GM21619 (cell line): Measurements from ENCODE around the gene TTLL6.
"Not testable (repeated sequence)": the region's sequence is repeated elsewhere in the genome, so short reads cannot be mapped to it uniquely, and the experiment has no call there.

Experiments
- ATAC-seq: cut with Tn5 transposase; IDR thresholded peaks from one replicate; pipeline ENCODE4 v1.9.1; 2021; ENCODE audit not compliant: unreplicated experiment

The TTLL6 gene

DNA sequence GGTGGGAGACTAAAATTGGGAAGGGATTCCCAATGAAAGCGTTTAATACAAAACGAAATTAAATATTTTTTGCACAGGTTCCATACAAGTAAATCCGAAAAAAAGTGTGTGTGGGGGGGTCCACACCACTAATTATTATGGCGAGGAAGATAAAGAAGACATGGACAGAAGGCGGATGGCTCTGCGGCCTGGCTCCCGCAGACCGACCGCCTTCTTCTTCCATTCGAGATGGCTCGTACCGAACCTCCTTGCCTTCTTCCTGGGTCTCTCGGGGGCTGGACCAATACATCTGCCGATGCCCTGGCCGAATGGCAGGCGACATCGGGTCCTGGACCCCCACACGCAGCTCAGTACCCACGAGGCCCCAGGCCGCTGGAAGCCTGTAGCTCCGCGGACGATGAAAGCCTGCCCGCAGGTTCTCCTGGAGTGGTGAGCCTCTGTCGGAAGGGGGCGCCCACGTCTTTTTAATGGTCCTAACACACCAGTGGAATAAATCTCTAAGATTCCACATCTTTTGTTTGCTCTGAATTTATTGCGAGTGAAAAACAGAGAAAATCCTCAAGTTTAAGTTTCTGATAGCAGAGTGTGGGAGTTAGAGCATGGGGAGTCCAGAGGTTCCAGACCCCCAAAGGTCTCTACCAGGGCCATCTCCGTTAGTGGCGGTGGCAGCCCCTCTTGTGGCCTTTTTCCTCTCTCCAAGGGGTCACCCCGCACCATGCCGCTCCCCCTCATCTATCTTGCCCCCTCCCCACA, 92.6 kb downstream of the TTLL6 start:
- ATAC-seq, result no peak

DNA sequence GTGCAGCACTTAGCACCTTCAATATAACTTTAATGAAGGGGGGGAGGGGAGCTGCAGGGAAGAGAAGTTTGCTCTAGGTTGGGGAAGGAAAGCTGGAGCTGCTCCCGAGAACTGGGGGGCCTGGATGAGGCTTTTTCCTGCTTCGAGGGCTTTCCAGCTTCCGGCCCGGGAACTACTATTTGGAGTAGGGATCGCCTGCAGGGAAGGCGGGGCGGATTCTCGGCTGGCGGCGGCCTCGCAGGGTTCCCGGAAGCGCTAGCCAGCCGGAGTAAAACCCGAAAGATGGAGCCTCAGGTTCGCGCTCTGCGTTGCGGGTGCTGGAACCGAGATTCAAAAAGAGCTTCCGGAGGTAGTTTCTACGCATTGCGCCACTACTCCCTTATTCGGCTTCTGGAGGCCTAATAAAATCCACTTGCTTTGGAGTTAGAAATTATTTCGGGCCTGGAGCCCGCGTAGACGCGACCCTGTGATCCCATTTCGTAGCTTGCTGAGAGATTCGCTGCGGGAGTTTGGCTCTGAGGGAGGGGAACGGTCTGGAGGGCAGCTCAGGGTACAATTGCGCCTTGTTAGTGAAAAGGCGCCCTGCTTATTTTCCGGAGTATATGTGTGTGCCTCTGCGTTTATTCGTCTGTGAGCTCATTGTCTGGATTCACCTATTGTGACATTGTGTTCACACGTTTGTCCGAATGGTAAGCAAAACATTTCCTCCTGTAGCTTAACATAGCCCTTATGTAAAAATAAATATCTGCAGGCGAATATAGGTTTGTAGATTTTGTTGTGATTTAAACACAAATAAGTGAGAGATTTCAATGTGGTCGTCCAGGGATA, 93.4 kb downstream of the TTLL6 start:
- no peak for ATAC-seq

DNA sequence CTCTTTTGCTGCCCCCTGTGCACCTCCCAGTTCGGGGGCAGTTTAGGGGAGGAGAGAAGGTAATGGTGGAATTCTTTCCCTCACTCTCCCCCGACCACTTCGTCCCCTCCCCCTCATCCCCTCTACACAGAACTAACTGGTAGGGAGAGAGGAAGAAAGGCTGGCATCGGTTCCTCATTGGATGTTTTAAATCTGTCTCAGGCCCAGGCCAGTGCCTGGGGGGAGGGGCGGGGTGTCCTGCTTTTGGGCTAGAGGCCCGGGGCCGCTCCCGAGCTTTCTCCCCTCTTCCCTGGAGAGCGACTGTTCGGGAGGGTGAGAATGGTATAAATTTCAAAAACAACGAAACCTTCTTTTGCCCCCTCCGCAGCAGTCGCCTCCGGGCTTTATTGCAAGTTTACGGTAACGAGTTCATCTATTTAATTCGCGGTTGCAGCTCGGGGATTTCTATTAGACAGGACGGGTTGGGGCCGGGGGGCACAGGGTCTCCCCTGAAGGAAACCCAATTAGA, 94.1 kb downstream of the TTLL6 start, which contains the start of gene PRAC2:
Gene PRAC2, plus strand, starts transcription at position 271 of the 508 bp plus-strand sequence. CDS start 1,226 bp downstream, outside the sequence.
- no peak for ATAC-seq

DNA sequence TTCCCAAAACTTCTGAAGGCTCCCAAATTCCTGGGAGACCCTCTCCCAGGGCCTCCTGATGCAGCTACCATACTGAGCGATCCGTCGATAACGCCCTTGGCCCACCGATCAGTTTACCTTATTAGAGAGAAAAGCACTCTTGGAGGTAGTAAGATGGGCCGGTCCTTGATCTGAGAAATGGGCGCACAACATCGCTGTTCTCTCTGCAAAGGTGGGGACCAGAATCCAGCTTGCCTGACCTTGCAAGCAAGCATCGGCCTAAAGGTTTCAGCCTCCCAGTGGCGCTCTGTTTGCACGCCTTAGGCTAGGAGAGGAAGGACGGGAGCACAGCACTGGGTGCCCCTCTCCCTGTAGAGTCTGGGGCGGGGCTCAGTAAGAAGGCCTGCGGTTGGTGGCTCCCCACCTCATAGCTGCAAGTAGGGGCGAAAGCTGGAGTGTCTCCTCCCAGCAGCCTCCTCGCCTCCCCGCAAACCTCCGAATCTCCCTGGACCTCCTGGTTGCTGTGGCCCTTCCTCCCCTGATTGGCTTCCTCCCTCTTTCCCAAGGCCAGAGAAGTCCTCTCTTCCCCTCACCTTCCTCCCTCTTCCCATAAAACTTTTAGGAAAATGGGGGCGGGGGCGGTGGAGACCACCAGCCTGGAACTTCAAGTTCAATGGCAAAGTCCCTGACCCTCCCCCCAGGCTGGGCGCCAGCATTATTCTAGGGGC, 94.7 kb downstream of the TTLL6 start, which contains the start of gene PRAC1:
Gene PRAC1, minus strand, starts transcription at position 318 of the 707 bp plus-strand sequence. Its CDS starts 126 bp downstream, at position 192.
- no peak for ATAC-seq

DNA sequence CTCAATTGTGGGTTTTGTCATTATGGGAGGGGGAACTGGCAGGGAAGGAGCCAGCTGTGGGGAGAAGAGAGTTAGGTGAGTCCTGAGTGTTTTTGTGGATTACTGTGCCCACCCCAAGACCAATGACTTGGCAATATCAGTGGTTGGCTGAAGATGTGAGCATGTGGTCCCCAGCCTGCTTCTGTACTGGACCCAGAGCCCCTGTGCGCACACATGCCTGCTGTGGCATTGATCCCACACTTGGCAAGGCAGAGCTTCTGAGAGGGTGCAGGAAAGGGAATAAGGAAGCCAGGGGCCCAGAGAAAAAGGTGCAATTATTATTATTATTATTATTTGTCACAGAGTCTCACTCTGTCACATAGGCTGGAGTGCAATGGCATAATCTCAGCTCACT, 96.0 kb downstream of the TTLL6 start:
- ATAC-seq, result no peak

DNA sequence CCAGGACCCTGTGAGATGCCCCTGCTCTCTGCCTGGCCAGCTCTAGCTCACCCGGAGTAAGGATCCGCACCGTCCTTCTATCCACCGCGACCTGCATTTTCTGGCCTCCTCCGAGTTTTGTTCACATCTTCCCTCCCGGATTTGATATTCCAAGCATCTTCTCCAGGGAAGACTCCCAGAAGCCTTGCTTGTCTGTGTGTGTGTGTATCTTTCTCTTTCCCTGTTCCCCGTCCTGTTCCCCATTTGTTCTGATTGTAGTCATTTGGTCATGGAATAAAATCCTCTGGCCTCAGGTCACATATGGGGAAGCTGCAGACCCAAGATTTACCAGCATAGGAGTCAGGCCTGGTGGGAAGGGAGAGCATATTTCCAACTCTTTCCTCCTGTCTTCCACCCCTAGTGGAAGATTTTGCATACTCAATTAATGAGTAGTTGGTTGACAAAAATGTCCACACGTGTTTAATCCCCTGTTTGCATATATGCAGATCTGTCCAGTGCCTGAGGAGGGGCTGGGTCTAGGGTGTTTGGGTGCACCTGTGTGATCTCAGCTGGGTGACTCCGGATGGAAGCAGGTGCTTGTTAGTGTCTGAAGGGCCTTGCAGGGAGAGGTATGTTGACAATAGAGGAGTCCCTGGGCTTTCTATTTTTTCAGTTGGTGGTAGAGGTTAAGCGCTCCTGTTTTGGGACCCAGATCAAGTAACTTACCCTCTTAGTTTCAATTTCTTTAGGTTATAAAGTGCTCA, 96.6 kb downstream of the TTLL6 start:
- no peak for ATAC-seq

DNA sequence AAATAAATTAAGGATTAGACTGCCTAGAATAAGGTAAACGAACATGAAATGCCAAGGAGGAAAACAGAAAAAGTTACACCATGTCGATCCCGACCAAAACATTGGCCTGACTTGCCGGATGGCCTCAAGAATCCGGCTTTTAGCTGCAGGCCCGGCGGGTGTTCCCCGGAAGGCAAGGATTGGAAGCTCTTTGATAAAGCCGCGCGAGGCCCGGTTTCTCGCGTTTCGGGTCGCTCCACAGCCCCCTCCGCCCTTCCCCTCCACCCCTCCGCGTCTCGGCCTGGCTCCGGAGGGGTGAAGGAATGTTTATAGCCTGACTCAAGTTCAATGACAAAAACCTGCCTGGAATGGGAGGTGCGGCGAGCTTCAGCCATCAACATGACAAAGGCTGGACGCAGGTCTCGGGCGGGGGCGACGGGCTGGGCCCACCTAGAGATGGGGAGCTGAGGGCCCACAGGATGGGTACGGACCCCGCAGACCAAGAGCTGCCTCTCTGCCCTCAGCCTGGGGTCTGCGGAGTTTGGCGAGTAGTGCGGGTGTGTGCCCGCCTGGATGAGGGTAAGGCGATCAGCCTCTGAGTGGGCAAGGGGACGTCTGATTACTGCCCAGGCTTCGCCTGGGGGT, 97.3 kb downstream of the TTLL6 start:
- ATAC-seq, result no peak

DNA sequence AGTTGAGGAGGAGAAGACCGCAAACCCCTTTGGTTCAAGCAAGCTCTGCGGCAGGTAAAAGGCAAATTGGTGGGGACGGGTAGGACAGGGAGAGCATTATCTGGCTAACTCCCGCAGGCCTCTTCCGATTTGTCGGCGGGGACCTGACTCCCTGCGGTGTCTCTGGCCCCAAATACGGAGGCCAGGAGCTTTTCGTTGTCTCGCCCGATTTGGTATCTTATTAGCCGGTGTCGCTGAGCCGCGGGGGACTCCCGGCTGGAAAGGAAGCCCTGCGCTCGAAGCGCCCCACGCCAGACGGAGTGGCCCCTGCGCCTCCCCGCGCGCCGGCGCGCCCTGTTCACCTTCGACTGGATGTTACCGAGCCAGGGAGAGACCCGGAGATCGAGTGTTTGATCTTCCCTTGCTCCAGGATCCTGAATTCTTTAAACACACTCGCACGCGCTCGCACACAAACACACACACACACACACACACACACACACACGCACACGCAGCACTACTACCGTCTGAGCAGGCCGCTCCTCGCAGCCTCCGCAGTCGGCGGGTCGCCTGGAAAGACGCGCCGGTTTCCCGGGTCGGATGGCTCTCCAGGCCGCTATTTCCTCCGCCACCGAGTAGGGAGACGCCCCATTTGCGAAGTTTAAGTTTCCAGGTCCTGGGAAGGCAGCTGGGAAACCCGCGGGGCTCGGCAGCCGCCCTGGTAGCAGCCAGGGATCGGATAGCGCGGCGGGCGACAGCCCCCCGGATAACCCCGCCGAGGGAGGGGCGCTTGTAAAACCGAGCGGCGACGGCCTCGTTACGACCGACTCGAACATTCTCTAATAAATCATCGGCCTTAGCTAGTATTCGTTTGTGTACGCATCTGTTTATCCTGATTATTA, 98.0 kb downstream of the TTLL6 start:
- no peak for ATAC-seq

DNA sequence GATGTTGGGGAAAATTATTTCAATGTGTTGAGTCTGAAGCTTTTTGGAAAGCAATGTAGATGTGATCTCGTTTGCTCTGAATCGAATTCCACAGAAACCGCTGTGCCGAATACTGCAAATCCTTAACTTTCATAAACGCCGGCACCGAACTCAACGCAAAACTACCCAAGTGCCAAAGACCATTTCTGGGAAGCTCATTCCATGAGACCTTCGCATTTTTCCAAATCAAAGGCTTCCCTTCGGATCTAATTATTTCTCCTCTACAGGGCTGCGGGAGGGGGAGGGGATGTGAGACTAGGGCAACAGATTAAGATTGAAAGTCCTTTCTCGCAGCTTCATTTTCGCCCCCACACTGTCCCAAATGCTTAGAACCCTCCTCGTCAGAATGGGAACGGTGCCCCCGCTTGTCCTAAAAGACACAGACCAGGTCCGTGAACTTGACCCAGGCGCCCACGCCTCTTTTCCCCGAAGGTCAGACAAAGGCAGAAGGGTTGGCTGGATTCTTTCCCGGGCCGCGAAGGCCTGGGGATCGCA, 98.7 kb downstream of the TTLL6 start:
- ATAC-seq, result no peak

DNA sequence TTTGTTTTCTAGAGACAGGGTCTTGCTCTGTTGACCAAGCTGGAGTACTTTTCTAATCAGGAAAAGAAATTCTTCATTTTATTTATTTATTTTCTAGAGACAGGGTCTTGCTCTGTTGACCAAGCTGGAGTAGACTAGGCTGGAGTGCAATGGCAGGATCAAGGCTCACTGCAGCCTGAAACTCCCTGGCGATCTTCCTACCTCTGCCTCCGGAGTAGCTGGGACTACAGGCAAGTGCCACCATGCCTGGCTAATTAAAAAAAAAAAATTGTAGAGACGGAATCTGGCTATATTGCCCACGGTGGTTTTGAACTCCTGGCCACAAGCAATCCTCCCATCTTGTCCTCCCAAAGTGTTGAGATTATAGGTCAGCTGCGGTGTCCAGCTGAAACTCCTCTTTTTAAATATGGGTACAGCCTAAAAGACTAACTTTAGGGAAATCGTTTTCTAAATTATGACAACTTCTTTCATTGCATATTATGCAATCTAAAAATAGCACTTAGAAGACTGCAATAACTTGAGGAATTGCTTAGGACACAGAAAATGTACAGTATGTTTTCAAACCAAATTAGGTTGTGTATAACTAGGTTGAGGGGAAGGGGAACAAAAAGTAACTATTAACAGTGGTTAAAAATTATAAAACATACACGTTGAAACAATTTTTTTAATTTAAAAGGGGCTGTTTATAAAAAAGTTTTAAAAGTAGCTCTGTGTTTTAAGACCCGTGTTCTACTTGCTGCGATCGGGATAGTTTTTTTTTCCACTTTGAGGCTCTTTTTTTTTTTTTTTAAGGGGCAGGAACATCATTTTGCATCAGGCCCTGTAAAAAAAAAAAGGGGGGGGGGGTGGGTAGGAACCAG, 99.4 kb downstream of the TTLL6 start:
- no peak for ATAC-seq

DNA sequence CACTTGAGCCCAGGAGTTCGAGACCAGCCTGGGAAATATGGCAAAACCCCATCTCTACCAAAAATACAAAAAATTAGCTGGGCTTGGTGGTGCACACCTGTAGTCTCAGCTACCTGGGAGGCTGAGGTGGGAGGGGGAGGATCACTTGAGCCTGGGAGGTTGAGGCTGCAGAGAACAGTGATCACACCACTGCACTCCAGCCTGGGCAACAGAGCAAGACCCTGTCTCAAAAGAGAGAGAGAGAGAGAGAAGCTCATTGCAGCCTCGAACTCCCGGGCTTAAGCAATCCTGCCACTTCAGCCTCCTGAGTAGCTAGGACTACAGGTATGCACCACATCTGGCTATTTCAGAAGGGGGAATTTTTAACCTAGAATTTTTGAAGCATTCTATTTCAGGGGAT, 100.5 kb downstream of the TTLL6 start:
- not testable (repeated sequence) for ATAC-seq

DNA sequence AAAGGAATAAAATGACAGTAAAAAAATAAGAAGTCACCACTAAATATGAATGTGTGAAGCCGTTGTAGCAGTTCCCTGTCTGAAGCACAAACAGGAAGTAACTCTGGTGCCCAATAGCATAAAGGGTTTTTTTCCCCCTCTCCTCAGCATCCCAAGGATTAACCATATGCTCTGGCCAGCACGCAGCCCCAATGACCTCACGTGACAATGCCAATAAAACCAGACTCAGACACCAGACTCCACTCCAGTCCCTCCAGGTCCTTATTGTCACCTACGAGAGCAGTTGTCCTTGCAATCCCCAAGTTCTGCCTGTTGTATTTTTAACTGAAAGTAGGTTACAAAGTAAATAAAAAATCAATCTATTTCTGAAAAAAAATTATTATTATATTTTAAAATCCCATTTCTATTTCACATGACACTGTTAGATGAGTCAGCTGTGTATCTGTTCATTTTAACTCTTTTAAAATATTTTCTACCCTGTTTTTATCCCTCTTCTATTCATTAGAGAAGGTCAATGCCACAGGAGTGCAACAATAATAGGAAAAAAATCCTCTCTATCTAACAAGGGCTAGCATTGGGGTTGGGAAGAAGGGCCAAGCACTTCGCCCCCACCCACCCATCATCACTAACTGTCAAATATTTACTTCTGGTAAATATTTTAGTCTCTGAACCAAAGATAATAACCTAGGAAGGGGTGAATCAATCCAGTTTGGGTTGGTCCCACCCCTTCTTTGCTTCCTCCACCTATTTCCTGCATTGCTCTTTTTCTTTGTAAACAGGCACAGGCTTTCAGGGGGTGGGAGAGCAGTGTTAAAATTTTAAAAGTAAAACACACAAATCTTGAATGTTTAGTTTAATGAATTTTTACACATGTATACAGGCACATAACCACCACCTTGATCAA, 101.3 kb downstream of the TTLL6 start:
- ATAC-seq, result no peak
